Right cardiac atrium (tissue), 5 donors: Measurements from ENCODE around the gene UNC13C. TPM values are rescaled to one million over a fixed set of nuclear protein-coding genes. Genes with fewer than 3 reads are reported as not detected.
"Not testable (repeated sequence)": the region's sequence is repeated elsewhere in the genome, so short reads cannot be mapped to it uniquely, and the experiment has no call there.

Source experiments
- ATAC-seq, 2 donors: fragments of 200-7000 bp; cut with Tn5 transposase; one replicate each; pipeline versions ENCODE4 v1.8.0 to v1.9.1; 2020; ENCODE audit warnings: moderate library complexity in 2 of 2, mild to moderate bottlenecking in 1 of 2
- DNase-seq, 3 donors: peaks; one replicate each; pipeline ENCODE4 v3.0.0-alpha.2; 2020
- H3K27ac ChIP-seq: one replicate; pipeline ENCODE4 v1.5.1; 2013; ENCODE audit warnings: mild to moderate bottlenecking, low read length, control low read depth, moderate library complexity
- H3K27me3 ChIP-seq: one replicate; pipeline ENCODE4 v1.6.1; 2013; ENCODE audit not compliant: control insufficient read depth, insufficient read depth
- H3K4me1 ChIP-seq: one replicate; pipeline ENCODE4 v1.6.1; 2013; ENCODE audit warnings: low read length; ENCODE audit not compliant: control insufficient read depth, insufficient read depth
- H3K4me3 ChIP-seq: one replicate; pipeline ENCODE4 v1.5.1; 2013; ENCODE audit warnings: low read length, control low read depth
- H3K9me3 ChIP-seq: one replicate; pipeline ENCODE4 v1.6.1; 2013; ENCODE audit warnings: low read length; ENCODE audit not compliant: control insufficient read depth
- WGBS: extraction: QIAGEN DNeasy Blood & Tissue Kit; methylation state at CpG from one replicate; pipeline ENCODE4 v1.1.7; 2013; 5-methylcytosine and 5-hydroxymethylcytosine counted together
- intact Hi-C, 4 donors: fragments of 100-400 bp; cut with DNase I; formaldehyde crosslinking; loops; one replicate each; pipeline versions ENCODE4 v1.11.0 to v1.14.0; 2022 to 2023
- long read RNA-seq, 4 donors: library from polyadenylated mRNA; unstranded; transcript quantifications; one replicate each; pipeline ENCODE4 v2.0.0, GENCODE V29; 2020 to 2021
- polyA plus RNA-seq: library from polyadenylated mRNA; stranded (reverse); fragments of 200-250 nt; gene quantifications from one replicate; pipeline ENCODE4 v1.2.3, GENCODE V29; 2013
- total RNA-seq, 4 donors: library from RNA; stranded (reverse); fragmentation: NEBNext Ultra II Directional; extraction: Animal tissue kit (Norgen Biotek cat#: 25700); gene quantifications; one replicate each; pipeline ENCODE4 v1.2.1, GENCODE V29; 2021
- donor health status: healthy with polysubstance abuse.
- donor health status: DM: no; HTN: yes; CAD: no.
- donor health status: DM: no; HTN: no; CAD: no.
- donor health status: DM: no; HTN: yes; CAD: no; lungs with severe emphysema.
- donor health status: DM: yes; HTN: yes; CAD: no.

Gene UNC13C
- total RNA-seq = under 1 TPM; 0.11 to 0.57 (median 0.23) TPM
- polyA plus RNA-seq = 0.05 TPM
- long read RNA-seq, donor 1 = 0 reads
- long read RNA-seq, donor 2 = 0 reads
- long read RNA-seq, donor 3 = 0 reads
- long read RNA-seq, donor 4 = 0 reads

- WGBS = 1% methylated on average over 30 of the region's 30 CpGs
- H3K9me3 ChIP-seq = no peaks in the 10 kb centered on the region
- intact Hi-C loops = no loop called here
- ATAC-seq (peak; percentile 79 to 92), DNase-seq (peak; percentile 41 to 67 (median 66))
- H3K4me3 ChIP-seq = peak within 1 kb of the TSS; percentile 46
- H3K27ac ChIP-seq = no peak within 1 kb of the TSS
- no peaks in the 10 kb centered on the region for H3K27me3 ChIP-seq
- H3K4me1 ChIP-seq = no peaks in the 10 kb centered on the region
These were observed at the start of gene UNC13C for GRCh38 chr15:53978253-53978906. Gene UNC13C (plus strand): TSS chr15:53978441. CDS start chr15:54012904, 34,463 bp downstream.

GRCh38 chr15:53936137-53936536, 42.1 kb upstream of the UNC13C start:
- no peak for ATAC-seq
- no peak overlapping the region for H3K4me3 ChIP-seq
- H3K27me3 ChIP-seq = no peaks in the 10 kb centered on the region
- H3K27ac ChIP-seq = no peak overlapping the region
- H3K9me3 ChIP-seq = peaks cover 2% of the 10 kb centered on the region
- intact Hi-C loops = no loop called here
- DNase-seq = no peak
- no peaks in the 10 kb centered on the region for H3K4me1 ChIP-seq

- H3K27me3 ChIP-seq, DNase-seq, H3K4me3 ChIP-seq, ATAC-seq, H3K9me3 ChIP-seq, H3K27ac ChIP-seq, H3K4me1 ChIP-seq, intact Hi-C loops: not testable (repeated sequence)
- 64% methylated on average over 2 of the region's 2 CpGs for WGBS
These were observed 40.6 kb upstream of the UNC13C start for GRCh38 chr15:53937632-53938031.

GRCh38 chr15:53950572-53950971, 27.7 kb upstream of the UNC13C start:
- H3K9me3 ChIP-seq = no peaks in the 10 kb centered on the region
- no peak for ATAC-seq
- H3K27ac ChIP-seq = no peak overlapping the region
- DNase-seq = no peak
- 84% methylated on average over 3 of the region's 3 CpGs for WGBS
- no peaks in the 10 kb centered on the region for H3K27me3 ChIP-seq
- no peak overlapping the region for H3K4me3 ChIP-seq
- H3K4me1 ChIP-seq = no peaks in the 10 kb centered on the region
- intact Hi-C loops = no loop called here

GRCh38 chr15:53955396-53955795, 22.8 kb upstream of the UNC13C start:
- H3K4me1 ChIP-seq = no peaks in the 10 kb centered on the region
- no peaks in the 10 kb centered on the region for H3K9me3 ChIP-seq
- intact Hi-C loops = no loop called here
- no peak overlapping the region for H3K27ac ChIP-seq
- no peaks in the 10 kb centered on the region for H3K27me3 ChIP-seq
- ATAC-seq = no peak
- H3K4me3 ChIP-seq = no peak overlapping the region
- no peak for DNase-seq

- DNase-seq = peak; percentile 15 to 49 (median 46)
- Histone ChIP-seq H3K27ac (no peak overlapping the region), H3K9me3 (no peaks in the 10 kb centered on the region), H3K4me1 (no peaks in the 10 kb centered on the region), H3K27me3 (no peaks in the 10 kb centered on the region), H3K4me3 (no peak overlapping the region)
- intact Hi-C loops = no loop called here
- 26% methylated on average over 4 of the region's 4 CpGs for WGBS
- ATAC-seq = no peak
These were observed 15.3 kb upstream of the UNC13C start for GRCh38 chr15:53962646-53963561.

- intact Hi-C loops = no loop called here
These were observed 14.4 kb upstream of the UNC13C start for GRCh38 chr15:53963801-53964200.

GRCh38 chr15:53974121-53974520, 4.1 kb upstream of the UNC13C start:
- Histone ChIP-seq H3K9me3 (no peaks in the 10 kb centered on the region), H3K27ac (no peak overlapping the region), H3K4me1 (no peaks in the 10 kb centered on the region), H3K4me3 (no peak overlapping the region), H3K27me3 (no peaks in the 10 kb centered on the region)
- no peak for DNase-seq
- WGBS = 85% methylated on average over 2 of the region's 2 CpGs
- intact Hi-C loops = no loop called here
- no peak for ATAC-seq

More at GRCh38 chr15:53963801-53964200, 14.4 kb upstream of the UNC13C start:
- H3K27me3 ChIP-seq = no peaks in the 10 kb centered on the region
- ATAC-seq (no peak), DNase-seq (no peak)
- no peak overlapping the region for H3K27ac ChIP-seq
- no peaks in the 10 kb centered on the region for H3K4me1 ChIP-seq
- H3K4me3 ChIP-seq = no peak overlapping the region
- H3K9me3 ChIP-seq = no peaks in the 10 kb centered on the region

- no peak for ATAC-seq
- intact Hi-C loops = no loop called here
- no peak overlapping the region for H3K4me3 ChIP-seq
- H3K9me3 ChIP-seq = no peaks in the 10 kb centered on the region
- no peak for DNase-seq
- no peaks in the 10 kb centered on the region for H3K27me3 ChIP-seq
- H3K27ac ChIP-seq = no peak overlapping the region
- H3K4me1 ChIP-seq = no peaks in the 10 kb centered on the region
- 69% methylated on average over 3 of the region's 3 CpGs for WGBS
These were observed 3.4 kb upstream of the UNC13C start for GRCh38 chr15:53974813-53975212.

- DNase-seq (peak; percentile 7 to 55 (median 31)), ATAC-seq (peak; percentile 57 to 90)
- no peaks in the 10 kb centered on the region for H3K4me1 ChIP-seq
- WGBS = 58% methylated on average over 8 of the region's 8 CpGs
- H3K9me3 ChIP-seq = no peaks in the 10 kb centered on the region
- H3K27me3 ChIP-seq = no peaks in the 10 kb centered on the region
- no peak overlapping the region for H3K4me3 ChIP-seq
- intact Hi-C loops = no loop called here
- H3K27ac ChIP-seq = no peak overlapping the region
These were observed 1.3 kb upstream of the UNC13C start for GRCh38 chr15:53976844-53977392.
